WTC11 (cell line): ENCODE data around the gene HMGN4.

ENCODE experiments used
- CREB1 ChIP-seq: sonication (generic); formaldehyde crosslinking; IDR thresholded peaks from 2 replicates; pipeline ENCODE4 v1.8.0; 2023; ENCODE audit warnings: mild to moderate bottlenecking, missing genetic modification reagents
- CREM ChIP-seq: sonication (generic); formaldehyde crosslinking; IDR thresholded peaks from 2 replicates; pipeline ENCODE4 v1.8.1; 2022; ENCODE audit warnings: mild to moderate bottlenecking, missing genetic modification reagents, moderate library complexity
- CTCF ChIP-seq: fragments of 200-600 bp; IDR thresholded peaks from 2 replicates; pipeline ENCODE4 v1.8.0; 2022; ENCODE audit warnings: antibody characterized with exemption
- KAT7 ChIP-seq: sonication (generic); formaldehyde crosslinking; IDR thresholded peaks from 2 replicates; pipeline ENCODE4 v1.8.1; 2023; ENCODE audit warnings: missing genetic modification reagents, mild to moderate bottlenecking, borderline replicate concordance
- OVOL2 ChIP-seq: fragments of 250-450 bp; sonication (Bioruptor Pico); IDR thresholded peaks from 2 replicates; pipeline ENCODE4 v1.9.0; 2021; ENCODE audit warnings: mild to moderate bottlenecking, borderline replicate concordance
- SP1 ChIP-seq: sonication (generic); formaldehyde crosslinking; conservative IDR thresholded peaks from 2 replicates; pipeline ENCODE4 v1.8.1; 2022; ENCODE audit warnings: missing genetic modification reagents

DNA sequence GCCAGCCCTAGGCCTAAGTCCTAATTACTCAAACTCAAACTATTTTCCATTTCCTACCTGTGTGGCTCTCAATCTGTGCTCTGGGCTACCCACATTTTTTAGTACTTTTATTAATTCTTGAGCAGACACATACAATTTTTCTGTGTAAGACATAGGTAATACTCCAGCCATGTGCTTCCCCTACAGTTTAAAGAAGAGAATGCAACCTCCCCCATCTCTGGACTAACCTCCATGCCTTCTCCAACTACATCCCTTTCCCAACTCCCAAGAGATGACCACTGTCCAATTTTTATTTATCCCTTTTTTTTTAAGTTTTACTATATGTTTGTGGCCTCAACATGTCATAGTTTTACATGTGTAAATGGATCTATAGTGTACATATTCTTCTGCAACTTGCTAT lies 5.8 kb downstream of the HMGN4 start:
- TF ChIP-seq OVOL2 (CRISPR knock-in tag) = no peak
- no peak for TF ChIP-seq CTCF
- no peak for TF ChIP-seq CREM (CRISPR knock-in tag)
- no peak for TF ChIP-seq CREB1 (CRISPR knock-in tag)
- no peak for TF ChIP-seq SP1 (CRISPR knock-in tag)
- no peak for TF ChIP-seq KAT7
